Activated CD8-positive, alpha-beta memory T cell treated with anti-CD3 and anti-CD28 coated beads for 24 hours (primary cell): Measurements from ENCODE around the gene CDS1.
"Not testable (repeated sequence)": the region's sequence is repeated elsewhere in the genome, so short reads cannot be mapped to it uniquely, and the experiment has no call there.

Experiments
- DNase-seq: peaks from one replicate; pipeline ENCODE4 v3.0.0-alpha.2; 2020

Gene CDS1

DNA sequence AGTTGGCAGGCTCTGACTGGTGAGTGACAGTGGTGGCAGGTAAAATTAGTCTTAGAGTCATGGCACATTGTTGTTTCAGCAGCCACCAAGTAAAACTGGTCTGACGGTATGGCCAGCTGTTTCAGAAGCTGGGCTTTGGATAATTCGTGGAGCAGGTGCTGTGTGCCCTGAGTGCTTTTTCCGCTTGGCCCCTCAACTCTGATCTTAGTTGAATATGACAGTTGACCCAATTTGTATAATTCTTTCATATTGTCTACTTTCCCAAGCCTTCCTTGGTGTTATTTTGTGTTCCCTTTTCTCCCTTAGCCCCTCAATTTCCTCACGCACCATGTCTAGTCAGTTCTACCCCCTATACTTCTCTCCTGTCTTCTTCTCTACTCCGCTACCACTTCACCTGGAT lies 32.0 kb downstream of the CDS1 start:
- no peak for DNase-seq

- no peak for DNase-seq
Measured at GRCh38 chr4:84615355-84615754, 32.4 kb downstream of the CDS1 start.

- DNase-seq, result no peak
Measured at GRCh38 chr4:84622959-84623358, 40.0 kb downstream of the CDS1 start.

- DNase-seq, result no peak
Measured at GRCh38 chr4:84623661-84624060, 40.7 kb downstream of the CDS1 start.

GRCh38 chr4:84626673-84627072 lies 43.7 kb downstream of the CDS1 start:
- DNase-seq, result no peak

- no peak for DNase-seq
Measured at GRCh38 chr4:84631573-84631972, 48.6 kb downstream of the CDS1 start.

DNA sequence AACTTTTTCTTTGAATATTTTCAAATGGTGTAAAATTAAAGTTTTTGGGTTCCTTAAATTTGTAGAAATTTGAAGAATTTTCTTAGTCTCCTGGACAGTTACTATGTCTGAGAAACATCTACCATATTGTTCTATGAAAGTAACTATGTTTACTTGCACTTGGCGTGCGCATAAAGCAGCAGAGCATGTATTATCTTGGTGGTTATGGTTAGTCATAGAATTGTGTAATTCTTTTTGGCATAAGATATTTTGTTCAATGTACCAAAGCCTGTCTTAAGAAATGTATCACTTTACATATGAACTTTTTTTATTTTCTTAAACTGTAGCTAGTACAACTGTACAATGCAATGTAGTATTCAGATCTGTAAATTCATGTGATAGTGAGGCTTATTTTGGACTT lies 49.2 kb downstream of the CDS1 start:
- no peak for DNase-seq

DNA sequence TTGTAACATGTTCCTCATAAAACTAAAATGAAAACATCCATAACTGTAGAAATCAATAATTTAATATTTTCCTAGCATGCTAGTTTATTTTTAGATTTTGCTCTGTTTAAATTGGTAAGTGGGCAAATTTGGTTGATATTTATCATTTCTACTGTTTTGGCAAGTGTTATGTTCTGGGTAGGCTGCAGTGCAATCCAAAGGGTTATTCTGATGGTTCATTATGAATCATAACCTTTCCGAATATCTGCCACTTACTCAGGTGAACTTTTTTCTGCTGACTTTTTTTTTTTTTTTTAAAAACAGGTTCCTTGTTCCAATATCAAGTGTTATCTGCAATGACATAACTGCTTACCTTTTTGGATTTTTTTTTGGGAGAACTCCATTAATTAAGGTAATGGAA lies 52.0 kb downstream of the CDS1 start:
- no peak for DNase-seq

GRCh38 chr4:84638092-84638491 lies 55.2 kb downstream of the CDS1 start:
- no peak for DNase-seq

DNA sequence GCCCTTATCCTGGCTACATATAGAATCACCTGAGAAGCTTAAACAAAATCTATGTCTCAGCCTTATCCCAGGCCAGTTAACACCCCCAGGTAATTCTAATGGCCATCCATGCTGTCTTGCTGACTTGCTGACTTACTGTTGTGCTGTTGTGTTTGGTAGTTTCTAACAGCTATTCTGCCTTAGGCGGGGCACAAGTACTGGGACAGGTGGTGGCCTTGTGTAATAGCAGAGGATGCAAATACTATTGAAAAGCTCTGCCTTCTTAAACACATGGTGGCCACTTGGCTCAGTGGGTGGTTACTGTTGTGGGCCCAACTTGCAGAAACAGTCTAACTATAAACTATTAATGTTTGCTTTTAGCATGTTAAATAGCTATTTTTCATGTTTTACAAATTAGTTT lies 56.2 kb downstream of the CDS1 start:
- DNase-seq, result no peak

GRCh38 chr4:84644087-84644486 lies 61.2 kb downstream of the CDS1 start:
- DNase-seq, result no peak

DNA sequence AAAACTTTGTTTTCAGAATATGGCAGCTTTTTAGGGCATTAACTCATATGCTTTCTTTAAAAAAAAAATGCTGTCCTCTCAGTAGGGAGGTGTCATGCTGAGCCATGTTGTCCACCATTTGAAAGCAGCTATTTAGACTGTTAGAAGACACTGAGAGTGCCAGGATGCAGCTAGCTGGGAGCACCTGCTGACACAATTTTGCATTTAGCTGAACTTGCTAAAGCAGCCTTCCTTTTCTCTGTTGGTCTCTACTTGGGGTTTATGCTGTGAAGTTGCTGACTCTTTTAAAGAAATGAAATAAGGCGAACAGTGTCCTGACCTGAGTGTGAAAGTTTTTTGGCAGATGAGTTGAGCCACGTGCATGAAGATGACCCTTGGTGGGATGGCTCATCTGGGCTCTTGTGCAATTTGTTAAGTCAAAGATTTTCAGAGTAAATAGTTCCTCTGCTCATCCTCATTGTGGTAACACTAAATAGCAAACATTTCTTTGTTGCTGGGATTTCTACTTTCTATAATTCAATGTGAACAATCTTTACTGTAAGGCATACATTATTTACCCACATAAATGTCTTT lies 64.5 kb downstream of the CDS1 start:
- DNase-seq, result no peak

GRCh38 chr4:84648178-84648577 lies 65.3 kb downstream of the CDS1 start:
- DNase-seq, result no peak

DNA sequence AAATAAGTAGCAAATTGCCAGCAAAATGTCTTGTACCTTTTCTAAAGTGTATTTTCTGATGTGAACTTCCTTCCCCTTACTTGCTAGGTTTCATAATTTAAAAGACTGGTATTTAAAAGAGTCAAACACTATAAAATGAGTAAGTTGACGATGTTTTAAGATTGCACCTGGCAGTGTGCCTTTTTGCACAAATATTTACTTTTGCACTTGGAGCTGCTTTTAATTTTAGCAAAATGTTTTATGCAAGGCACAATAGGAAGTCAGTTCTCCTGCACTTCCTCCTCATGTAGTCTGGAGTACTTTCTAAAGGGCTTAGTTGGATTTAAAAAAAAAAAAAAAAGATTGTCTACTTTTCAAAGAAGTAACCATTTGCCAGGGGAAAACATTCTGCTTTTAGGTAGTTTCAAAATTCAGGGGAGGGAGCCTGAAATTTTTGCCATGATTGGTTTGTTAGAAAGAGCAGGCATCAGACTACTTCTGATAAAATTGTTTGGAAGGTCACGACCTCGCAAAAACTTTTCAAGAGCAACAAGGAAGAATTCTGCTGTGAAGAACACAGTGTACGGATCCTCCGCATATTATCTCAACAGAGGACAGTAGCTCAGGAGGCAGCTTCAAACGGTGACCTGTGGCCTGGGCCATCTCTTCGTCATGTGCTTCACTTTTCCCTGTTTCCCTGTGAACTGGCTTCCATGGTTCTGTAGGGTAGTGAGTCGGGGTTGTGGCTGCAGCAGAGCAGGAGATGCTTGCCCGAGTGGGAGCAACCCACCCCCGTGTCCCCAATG lies 66.1 kb downstream of the CDS1 start:
- DNase-seq, result no peak

- no peak for DNase-seq
Measured at GRCh38 chr4:84651499-84651898, 68.6 kb downstream of the CDS1 start.

- no peak for DNase-seq
Measured at GRCh38 chr4:84652478-84652877, 69.6 kb downstream of the CDS1 start.

- DNase-seq, result no peak
Measured at GRCh38 chr4:84660606-84661005, 77.7 kb downstream of the CDS1 start.

DNA sequence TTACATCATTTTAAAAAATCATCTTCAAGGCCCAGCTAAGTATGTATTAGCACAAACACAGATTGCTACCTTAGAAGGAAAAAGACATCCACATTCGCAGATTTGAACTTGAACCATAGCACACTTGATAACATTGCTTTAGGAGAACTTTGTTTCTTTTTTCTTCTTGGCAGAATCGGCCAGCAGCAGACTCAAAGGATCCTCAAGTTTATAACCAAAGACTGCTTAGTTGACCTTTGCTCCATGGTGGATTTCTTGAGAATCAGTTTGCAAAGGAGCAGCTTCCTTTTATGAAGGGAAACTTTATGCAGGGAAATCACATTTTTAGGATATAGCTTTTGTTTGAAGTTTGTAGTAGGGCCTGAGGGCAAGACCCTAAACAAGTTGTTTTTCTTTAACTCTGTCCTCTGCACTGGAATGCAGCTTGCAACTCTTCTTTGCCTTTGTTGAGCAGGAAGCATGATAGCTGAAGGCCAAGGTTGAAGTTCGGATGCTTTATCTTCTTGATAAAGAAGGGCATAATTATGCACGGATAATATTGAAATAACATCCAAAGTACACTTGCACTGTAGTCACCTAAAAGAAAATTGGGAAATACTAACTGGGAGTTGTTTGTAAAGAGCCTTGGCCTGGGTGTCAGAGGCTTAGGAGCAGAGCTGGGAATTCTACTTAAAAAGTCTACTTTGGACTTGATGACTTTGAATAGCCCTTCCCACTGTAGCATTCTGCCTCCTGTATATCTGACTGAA lies 78.4 kb downstream of the CDS1 start:
- DNase-seq, result no peak

GRCh38 chr4:84664767-84665166 lies 81.8 kb downstream of the CDS1 start:
- DNase-seq, result not testable (repeated sequence)

- no peak for DNase-seq
Measured at GRCh38 chr4:84666439-84666838, 83.5 kb downstream of the CDS1 start.

DNA sequence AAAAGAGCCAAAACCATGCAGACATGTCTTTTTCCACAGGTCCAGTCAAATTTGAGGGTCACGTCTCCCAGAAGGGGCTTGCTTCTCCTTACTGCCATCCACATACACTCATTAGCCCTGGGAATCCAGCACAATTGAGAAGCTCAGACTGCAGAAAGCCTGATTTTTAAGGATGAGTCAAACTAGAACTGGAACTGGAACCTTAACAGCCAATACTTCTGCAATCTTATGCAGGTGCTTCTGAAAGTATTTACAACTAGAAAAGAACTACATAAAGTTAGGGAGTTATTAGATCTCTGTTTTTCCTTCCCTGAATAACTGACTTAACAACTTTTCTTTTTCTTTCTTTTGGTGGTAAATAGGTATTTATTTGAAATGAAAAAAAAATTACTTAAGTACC lies 86.3 kb downstream of the CDS1 start:
- DNase-seq, result no peak

- DNase-seq, result no peak
Measured at GRCh38 chr4:84672177-84672576, 89.2 kb downstream of the CDS1 start.

DNA sequence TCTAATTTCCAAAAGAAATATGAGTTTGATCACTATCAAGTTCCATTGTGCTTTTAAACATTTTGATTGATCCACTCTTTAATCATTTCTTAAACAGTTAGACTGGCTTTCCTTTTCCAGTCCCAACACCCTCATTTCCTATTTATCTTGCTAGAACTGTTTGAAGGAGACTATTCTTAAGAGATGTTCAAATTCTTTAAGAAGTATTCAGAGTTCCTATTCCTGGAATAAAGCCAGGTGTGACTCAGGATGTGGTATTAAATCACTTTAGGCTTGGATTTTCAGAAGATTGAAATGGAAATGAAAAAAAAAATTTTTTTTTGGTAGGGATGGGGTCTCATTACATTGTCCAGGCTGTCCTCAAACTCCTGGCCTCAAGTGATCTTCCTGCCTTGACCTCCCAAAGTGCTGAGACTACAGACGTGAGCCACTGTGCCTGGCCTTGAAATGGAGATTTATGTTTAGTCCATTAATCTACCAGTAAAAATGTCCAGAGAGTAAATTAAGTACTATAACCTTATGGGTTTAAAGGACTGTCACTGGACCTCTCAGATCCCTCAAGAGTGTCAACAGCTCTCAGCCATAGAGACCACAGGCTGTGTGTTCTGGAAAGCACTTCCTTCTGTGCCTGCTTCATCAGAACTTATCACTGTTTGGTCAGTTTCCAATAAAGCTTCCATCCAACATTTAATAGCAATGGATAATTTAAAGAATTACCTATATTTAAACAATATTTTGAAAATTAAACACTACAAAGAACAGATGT lies 90.7 kb downstream of the CDS1 start:
- DNase-seq, result no peak
